Hematopoietic multipotent progenitor cell treated with erythropoietin and hydrocortisone succinate and interleukin-3 and kit ligand, for 8 days (in vitro differentiated cells): ENCODE results near the gene LSM10.

Experiments used
- DNase-seq: peaks from one replicate; pipeline ENCODE4 v3.0.0-alpha.2; 2015

The LSM10 gene

DNA sequence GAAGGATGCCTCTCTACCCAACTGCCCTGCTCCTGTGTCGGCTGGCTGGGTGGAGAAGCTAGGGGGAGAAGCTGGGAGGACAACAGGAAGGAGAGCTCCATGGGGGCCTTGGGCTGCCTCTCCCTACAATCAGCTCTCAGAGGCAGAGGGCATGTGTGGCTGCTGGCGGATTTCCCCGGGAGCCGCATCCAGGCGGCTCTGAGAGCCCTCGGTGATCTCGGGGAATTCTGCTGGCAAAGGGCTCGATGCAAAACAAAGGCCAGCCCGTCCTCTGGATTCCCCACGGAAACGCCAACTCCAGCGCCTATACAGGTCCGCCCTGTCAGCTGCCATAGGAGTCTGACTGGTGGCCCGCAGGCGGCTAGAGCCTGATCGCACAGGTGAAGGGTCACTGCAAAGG, 47.9 kb downstream of the LSM10 start:
- no peak for DNase-seq

DNA sequence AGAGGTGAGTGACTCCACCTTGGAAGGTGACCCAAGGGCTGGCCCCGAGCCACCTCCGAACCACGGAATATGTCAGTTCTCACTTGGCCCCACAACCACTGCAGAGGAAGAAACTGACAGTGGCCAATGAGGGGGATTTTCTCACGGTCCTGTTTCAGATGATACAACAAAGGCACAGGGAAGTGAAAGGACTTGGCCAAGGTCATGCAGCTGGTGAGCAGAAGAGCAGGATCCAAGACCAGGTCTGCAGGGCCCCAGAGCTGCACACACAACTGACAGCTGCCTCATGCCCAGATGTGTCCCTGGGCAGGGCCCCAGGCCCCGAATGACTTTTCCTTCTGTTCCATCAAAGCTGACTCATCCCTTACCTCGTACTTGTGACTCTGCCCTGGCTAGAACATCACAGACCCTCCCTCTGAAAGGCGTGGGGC, 48.5 kb downstream of the LSM10 start:
- no peak for DNase-seq

DNA sequence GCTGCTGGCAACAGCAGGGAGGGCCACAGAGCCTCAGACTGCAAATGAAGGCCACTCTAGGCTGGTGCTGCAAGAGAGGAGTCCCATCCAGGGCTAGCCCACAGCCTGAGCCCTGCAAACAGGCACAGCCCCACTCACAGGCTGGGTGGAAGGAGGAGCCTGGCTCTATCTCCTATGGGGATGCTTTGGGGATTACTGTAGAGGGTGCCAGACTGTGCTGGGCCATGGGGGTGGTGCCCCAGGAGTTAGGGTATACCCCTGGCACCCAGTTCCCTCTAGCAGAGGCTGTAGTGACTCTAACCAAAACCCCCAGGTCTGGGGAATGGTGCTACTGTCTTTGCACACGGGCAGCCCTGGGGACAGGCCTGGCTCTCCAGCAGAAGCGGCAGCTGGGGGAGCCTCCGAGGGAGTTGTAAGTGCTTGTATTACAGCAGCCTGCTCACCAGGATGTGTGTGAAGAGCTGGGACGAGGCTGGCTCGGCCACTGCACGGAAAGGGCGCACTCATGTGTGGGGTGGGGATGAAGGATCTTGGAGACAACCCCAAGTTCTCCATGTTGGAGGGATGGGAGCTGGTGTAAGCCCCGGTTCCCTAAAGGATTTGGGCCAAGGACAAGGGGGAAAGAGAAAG, 50.9 kb downstream of the LSM10 start:
- DNase-seq: no peak

DNA sequence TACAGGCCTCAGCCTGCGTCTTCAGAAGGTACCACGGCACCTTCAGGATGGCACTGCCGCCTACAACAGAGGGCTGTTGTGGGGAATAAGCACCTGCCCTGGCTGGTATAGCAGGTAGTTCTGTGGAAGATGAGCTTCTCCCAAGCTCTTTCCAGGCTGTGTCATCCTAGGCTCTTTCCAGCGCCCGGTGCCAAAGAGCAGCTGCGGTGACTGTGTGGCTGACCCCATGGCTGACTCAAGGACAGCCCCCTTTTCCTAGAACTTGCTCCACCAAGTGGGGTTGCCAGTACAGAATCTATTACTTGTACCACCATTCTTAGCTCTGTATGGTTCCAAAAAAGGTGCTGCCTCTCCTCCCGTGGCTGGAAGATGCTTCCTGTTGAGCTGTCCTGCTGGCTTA, 52.4 kb downstream of the LSM10 start:
- DNase-seq: no peak

DNA sequence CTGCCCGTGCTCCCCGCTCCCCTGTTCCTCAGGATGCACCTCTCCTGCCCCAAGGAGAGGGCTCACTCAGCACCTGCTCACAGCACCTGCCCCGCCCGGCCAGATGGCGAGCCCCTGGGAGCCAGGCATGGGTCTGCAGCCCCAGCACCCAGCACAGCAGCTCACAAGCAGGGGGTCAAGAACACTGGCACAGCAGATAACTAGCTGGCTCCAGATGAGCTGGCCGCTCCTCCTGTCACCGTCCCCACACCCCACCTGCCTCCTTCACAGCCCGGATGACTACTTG, 53.4 kb downstream of the LSM10 start:
- no peak for DNase-seq

DNA sequence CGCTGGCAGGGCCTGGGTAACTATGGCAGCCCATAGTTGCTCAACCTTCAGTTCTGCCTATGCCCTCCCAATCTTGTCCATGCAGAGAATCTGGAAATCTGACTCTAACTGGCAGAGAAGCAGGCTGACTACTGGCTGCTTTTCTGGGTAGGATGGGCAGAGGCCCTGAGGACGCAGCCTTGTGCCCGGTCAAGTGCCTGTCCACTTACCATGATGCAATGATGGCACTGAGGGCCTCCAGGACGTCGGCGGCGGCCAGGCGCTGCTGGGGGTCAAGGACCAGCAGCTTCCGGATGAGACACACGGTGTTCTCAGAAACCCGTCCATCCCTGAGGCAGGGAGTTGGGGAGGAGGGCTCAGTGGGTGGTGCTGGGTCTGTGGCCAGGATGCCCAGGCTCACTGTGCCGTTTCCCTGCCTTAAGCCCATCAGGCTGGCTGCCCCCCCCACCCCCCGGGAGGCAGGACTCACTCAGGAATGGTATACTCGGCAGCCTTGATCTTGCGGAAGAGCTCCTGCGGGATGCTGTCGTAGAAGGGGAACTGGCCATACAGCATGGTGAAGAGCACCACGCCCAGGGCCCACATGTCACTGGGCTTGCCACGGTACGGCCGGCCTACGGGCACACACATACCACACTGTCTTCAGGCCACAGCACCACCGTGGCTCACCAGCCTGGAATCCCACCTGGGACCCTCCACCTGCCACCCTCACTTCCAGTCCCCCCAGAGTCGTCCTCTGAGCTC, 53.9 kb downstream of the LSM10 start:
- no peak for DNase-seq
